Measurements from ENCODE around the gene ANKRD33.
"Not testable (repeated sequence)": the region's sequence is repeated elsewhere in the genome, so short reads cannot be mapped to it uniquely, and the experiment has no call there.

Gene ANKRD33

GRCh38 chr12:51883295-51883694 lies 4.6 kb upstream of the ANKRD33 start:
- no peak for DNase-seq (ENCODE audit: low read depth)

- no peak for DNase-seq (ENCODE audit: low read depth)
Observed at GRCh38 chr12:51883998-51884675, 3.8 kb upstream of the ANKRD33 start.

- DNase-seq (ENCODE audit: low read depth), result no peak
Observed at GRCh38 chr12:51884676-51885229, 3.1 kb upstream of the ANKRD33 start.

GRCh38 chr12:51885294-51886020 lies 2.4 kb upstream of the ANKRD33 start:
- not testable (repeated sequence) for DNase-seq (ENCODE audit: low read depth)

GRCh38 chr12:51886021-51886710 lies 1.7 kb upstream of the ANKRD33 start:
- DNase-seq (ENCODE audit: low read depth), result no peak

- DNase-seq (ENCODE audit: low read depth), result no peak
Observed at GRCh38 chr12:51888316-51889215, 663 bp downstream of the ANKRD33 start.

GRCh38 chr12:51889216-51890132 lies 1.6 kb downstream of the ANKRD33 start:
- DNase-seq (ENCODE audit: low read depth), result no peak

GRCh38 chr12:51890133-51890464 lies 2.2 kb downstream of the ANKRD33 start:
- no peak for DNase-seq (ENCODE audit: low read depth)

GRCh38 chr12:51890511-51891171 lies 2.7 kb downstream of the ANKRD33 start:
- DNase-seq (ENCODE audit: low read depth), result no peak

GRCh38 chr12:51891843-51892242 lies 3.9 kb downstream of the ANKRD33 start:
- no peak for DNase-seq (ENCODE audit: low read depth)

- DNase-seq (ENCODE audit: low read depth), result no peak
Observed at GRCh38 chr12:51893786-51894185, 5.9 kb downstream of the ANKRD33 start.

GRCh38 chr12:51895378-51896135 lies 7.7 kb downstream of the ANKRD33 start:
- no peak for DNase-seq (ENCODE audit: low read depth)

GRCh38 chr12:51896236-51896635 lies 8.3 kb downstream of the ANKRD33 start:
- DNase-seq (ENCODE audit: low read depth), result no peak

GRCh38 chr12:51897181-51897580 lies 9.3 kb downstream of the ANKRD33 start:
- DNase-seq (ENCODE audit: low read depth), result no peak

- no peak for DNase-seq (ENCODE audit: low read depth)
Observed at GRCh38 chr12:51898506-51898905, 10.6 kb downstream of the ANKRD33 start.

- DNase-seq (ENCODE audit: low read depth), result no peak
Observed at GRCh38 chr12:51898937-51899336, 11.0 kb downstream of the ANKRD33 start.

GRCh38 chr12:51900323-51900889 lies 12.5 kb downstream of the ANKRD33 start:
- no peak for DNase-seq (ENCODE audit: low read depth)

GRCh38 chr12:51901121-51901817 lies 13.4 kb downstream of the ANKRD33 start:
- no peak for DNase-seq (ENCODE audit: low read depth)

All from activated T-cell treated with anti-CD3 and anti-CD28 coated beads for 48 hours (primary cell).